ENCODE results near the gene HES4. TPM values are rescaled to one million over a fixed set of nuclear protein-coding genes. Genes with fewer than 3 reads are reported as not detected.

HES4 gene
- total and polyA plus RNA-seq, 2 of the 13 experiments (the other 11 are each of a cell fraction or from before 2014, with no cell fraction given), result 8.8 to 10.6 TPM

DNA sequence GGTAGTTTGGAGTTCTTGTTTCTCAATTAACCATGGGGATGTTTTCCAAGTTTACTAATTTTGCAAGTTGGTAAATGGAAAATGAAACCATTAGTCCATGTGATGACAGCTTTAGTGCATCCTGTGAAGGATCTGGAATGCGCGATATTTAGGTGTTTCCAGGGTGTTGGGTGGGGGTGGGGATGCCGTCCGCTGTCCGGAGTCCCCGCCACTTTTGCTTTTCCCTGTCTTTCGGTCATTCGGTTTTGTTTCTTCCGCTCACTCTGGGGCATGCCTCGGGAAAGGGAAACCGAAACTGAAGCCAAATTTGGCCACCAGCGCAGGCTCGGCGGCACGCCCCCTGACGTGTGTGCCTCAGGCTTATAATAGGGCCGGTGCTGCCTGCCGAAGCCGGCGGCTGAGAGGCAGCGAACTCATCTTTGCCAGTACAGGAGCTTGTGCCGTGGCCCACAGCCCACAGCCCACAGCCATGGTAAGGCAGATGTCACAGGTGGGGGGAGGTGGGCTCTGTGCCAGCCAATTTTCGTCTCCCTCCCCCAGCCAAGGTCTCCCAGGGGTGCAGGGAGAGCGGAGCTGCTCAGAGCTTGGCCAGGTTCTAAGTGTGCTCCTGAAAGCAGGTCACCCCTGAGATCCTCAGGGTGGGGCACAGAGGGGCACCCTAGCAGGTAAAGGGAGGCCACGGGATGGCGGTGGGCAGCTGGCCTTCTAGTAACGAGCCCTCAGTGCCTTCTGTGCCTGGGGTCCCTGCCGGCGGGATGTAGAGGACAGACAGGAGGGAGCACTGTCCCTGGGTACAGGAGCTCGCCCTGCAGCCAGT is 13.4 kb upstream of the HES4 start, which contains the start of gene ISG15 (continued):
- peak; percentile 90 for TF ChIP-seq HIVEP1 (CRISPR knock-in tag; IDR thresholded peaks at IDR 0.05)
- TF ChIP-seq RFX5 (IDR thresholded peaks at IDR 0.05; ENCODE audit: low read depth, low read length), result no peak
- TF ChIP-seq ARID4A (CRISPR knock-in tag; IDR thresholded peaks at IDR 0.05; ENCODE audit: borderline replicate concordance), result peak; percentile 92
- TF ChIP-seq THAP7 (CRISPR knock-in tag; IDR thresholded peaks at IDR 0.05), result peak; percentile 76; the same call in 1 of the 2 replicates
- 0 out of 2 replicates have a peak, but pooled peaks have one; percentile 28 for TF ChIP-seq ZNF292 (CRISPR knock-in tag; IDR thresholded peaks at IDR 0.05; ENCODE audit: borderline replicate concordance, low read depth)
- TF ChIP-seq ESRRA (CRISPR knock-in tag; IDR thresholded peaks at IDR 0.05; ENCODE audit: low read depth), result peak; percentile 53; the same call in 1 of the 2 replicates
- 0 out of 2 replicates have a peak, but pooled peaks have one; percentile 12 for TF ChIP-seq KLF13 (CRISPR knock-in tag; IDR thresholded peaks at IDR 0.05)
- peak; percentile 83; the same call in 1 of the 2 replicates for TF ChIP-seq CAMTA2 (CRISPR knock-in tag; IDR thresholded peaks at IDR 0.05; ENCODE audit: borderline replicate concordance)
- TF ChIP-seq ZBTB34 (CRISPR knock-in tag; IDR thresholded peaks at IDR 0.05), result peak; percentile 61; the same call in 1 of the 2 replicates
- TF ChIP-seq SRSF9 (IDR thresholded peaks at IDR 0.05; ENCODE audit: borderline replicate concordance, insufficient read depth, low read depth, low read length, poor library complexity, severe bottlenecking), result no peak
- TF ChIP-seq SNAPC2 (CRISPR knock-in tag; IDR thresholded peaks at IDR 0.05), result 0 out of 2 replicates have a peak, but pooled peaks have one; percentile 47
- TF ChIP-seq, protein P1, sequence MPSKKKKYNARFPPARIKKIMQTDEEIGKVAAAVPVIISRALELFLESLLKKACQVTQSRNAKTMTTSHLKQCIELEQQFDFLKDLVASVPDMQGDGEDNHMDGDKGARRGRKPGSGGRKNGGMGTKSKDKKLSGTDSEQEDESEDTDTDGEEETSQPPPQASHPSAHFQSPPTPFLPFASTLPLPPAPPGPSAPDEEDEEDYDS (CRISPR knock-in tag; IDR thresholded peaks at IDR 0.05), result peak; percentile 99
- peak; percentile 85 for TF ChIP-seq TEAD3 (CRISPR knock-in tag; optimal IDR thresholded peaks at IDR 0.05; ENCODE audit: borderline replicate concordance)
- peak; percentile 23 for TF ChIP-seq ZBTB38 (CRISPR knock-in tag; IDR thresholded peaks at IDR 0.05)
- TF ChIP-seq KDM5B (CRISPR knock-in tag; IDR thresholded peaks at IDR 0.05; ENCODE audit: borderline replicate concordance), result peak; percentile 86
- 0 out of 2 replicates have a peak, but pooled peaks have one; percentile 13 for TF ChIP-seq TFDP1 (CRISPR knock-in tag; IDR thresholded peaks at IDR 0.05; ENCODE audit: borderline replicate concordance)
- peak; percentile 72; the same call in 1 of the 2 replicates for TF ChIP-seq ARID2 (CRISPR knock-in tag; IDR thresholded peaks at IDR 0.05; ENCODE audit: borderline replicate concordance)
- TF ChIP-seq ZNF430 (CRISPR knock-in tag; IDR thresholded peaks at IDR 0.05), result 0 out of 2 replicates have a peak, but pooled peaks have one; percentile 7

Measured in HepG2 (cell line).